ENCODE measurements around the gene PURB. TPM values are rescaled to one million over a fixed set of nuclear protein-coding genes. Genes with fewer than 3 reads are reported as not detected.
"Not testable (repeated sequence)": the region's sequence is repeated elsewhere in the genome, so short reads cannot be mapped to it uniquely, and the experiment has no call there.

The PURB gene
- total RNA-seq, result 5.4 and 6.9 TPM in 2 replicates

- peak; percentile 78 for DNase-seq (ENCODE audit: low read depth)
- no peak for TF ChIP-seq CTCF (conservative IDR thresholded peaks at IDR 0.05; ENCODE audit: low read depth, low read length)
- H3K4me3 ChIP-seq (ENCODE audit: low read depth, low read length), result peak within 1 kb of the TSS; percentile 90
Observed at GRCh38 chr7:44885394-44886317, at the start of gene PURB. Gene PURB, minus strand, starts transcription at chr7:44885530. Its CDS starts 182 bp downstream, at chr7:44885348.

- no peak for DNase-seq (ENCODE audit: low read depth)
- H3K4me3 ChIP-seq (ENCODE audit: low read depth, low read length), result no peak overlapping the region
- TF ChIP-seq CTCF (conservative IDR thresholded peaks at IDR 0.05; ENCODE audit: low read depth, low read length), result no peak
Observed at GRCh38 chr7:44935016-44935415, 49.7 kb upstream of the PURB start.

GRCh38 chr7:44934510-44934909 is 49.2 kb upstream of the PURB start:
- DNase-seq (ENCODE audit: low read depth); H3K4me3 ChIP-seq (ENCODE audit: low read depth, low read length): not testable (repeated sequence)

GRCh38 chr7:44930921-44931320 is 45.6 kb upstream of the PURB start:
- no peak for TF ChIP-seq CTCF (conservative IDR thresholded peaks at IDR 0.05; ENCODE audit: low read depth, low read length)
- no peak for DNase-seq (ENCODE audit: low read depth)
- no peak overlapping the region for H3K4me3 ChIP-seq (ENCODE audit: low read depth, low read length)

GRCh38 chr7:44922351-44922694 is 37.0 kb upstream of the PURB start:
- H3K4me3 ChIP-seq (ENCODE audit: low read depth, low read length), result no peak overlapping the region
- no peak for DNase-seq (ENCODE audit: low read depth)
- TF ChIP-seq CTCF (conservative IDR thresholded peaks at IDR 0.05; ENCODE audit: low read depth, low read length), result no peak

- peak; percentile 88 for TF ChIP-seq CTCF (conservative IDR thresholded peaks at IDR 0.05; ENCODE audit: low read depth, low read length)
- DNase-seq (ENCODE audit: low read depth), result no peak
- H3K4me3 ChIP-seq (ENCODE audit: low read depth, low read length), result no peak overlapping the region
Observed at GRCh38 chr7:44921607-44922350, 36.4 kb upstream of the PURB start.

- DNase-seq (ENCODE audit: low read depth), result no peak
- no peak overlapping the region for H3K4me3 ChIP-seq (ENCODE audit: low read depth, low read length)
- TF ChIP-seq CTCF (conservative IDR thresholded peaks at IDR 0.05; ENCODE audit: low read depth, low read length), result no peak
Observed at GRCh38 chr7:44920119-44920518, 34.8 kb upstream of the PURB start.

Measured in epithelial cell of proximal tubule (primary cell).